ENCODE results near the gene TAOK3. TPM values are rescaled to one million over a fixed set of nuclear protein-coding genes. Genes with fewer than 3 reads are reported as not detected.

Gene TAOK3
- total and polyA plus RNA-seq, 9 of the 15 experiments (the other 6 are each of a cell fraction or from before 2014, with no cell fraction given) = 24.3 to 83.5 (median 47.1) TPM

DNA sequence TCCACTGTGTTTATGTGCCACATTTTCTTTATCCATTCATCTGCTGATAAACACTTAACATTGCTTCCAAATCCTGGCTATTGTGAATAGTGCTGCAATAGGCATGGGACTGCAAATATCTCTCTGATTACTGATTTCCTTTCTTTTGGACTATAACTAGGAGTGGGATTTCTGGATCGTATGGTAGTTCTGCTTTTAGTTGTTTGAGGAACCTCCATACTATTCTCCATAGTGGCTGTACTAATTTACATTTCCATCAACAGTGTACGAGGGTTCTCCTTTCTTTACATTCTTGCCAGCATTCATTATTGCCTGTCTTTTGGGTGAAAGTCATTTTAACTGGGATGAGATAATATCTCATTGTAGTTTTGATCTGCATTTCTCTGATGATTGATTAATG is 47.6 kb downstream of the TAOK3 start:
- TF ChIP-seq TRIM24 (IDR thresholded peaks at IDR 0.05) = no peak
- no peak for TF ChIP-seq ZNF224 (CRISPR knock-in tag; IDR thresholded peaks at IDR 0.05)
- TF ChIP-seq FIP1L1 (IDR thresholded peaks at IDR 0.05; ENCODE audit: low read depth, low read length, poor library complexity, severe bottlenecking) = no peak
- TF ChIP-seq, protein P1, sequence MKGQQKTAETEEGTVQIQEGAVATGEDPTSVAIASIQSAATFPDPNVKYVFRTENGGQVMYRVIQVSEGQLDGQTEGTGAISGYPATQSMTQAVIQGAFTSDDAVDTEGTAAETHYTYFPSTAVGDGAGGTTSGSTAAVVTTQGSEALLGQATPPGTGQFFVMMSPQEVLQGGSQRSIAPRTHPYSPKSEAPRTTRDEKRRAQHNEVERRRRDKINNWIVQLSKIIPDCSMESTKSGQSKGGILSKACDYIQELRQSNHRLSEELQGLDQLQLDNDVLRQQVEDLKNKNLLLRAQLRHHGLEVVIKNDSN (CRISPR knock-in tag; IDR thresholded peaks at IDR 0.05) = no peak
- TF ChIP-seq STAG1 (CRISPR knock-in tag; IDR thresholded peaks at IDR 0.05; ENCODE audit: borderline replicate concordance) = no peak
- TF ChIP-seq PRPF4 (IDR thresholded peaks at IDR 0.05; ENCODE audit: insufficient read depth, low read depth, low read length, poor library complexity, severe bottlenecking) = no peak
- no peak for TF ChIP-seq RHOXF2B (CRISPR knock-in tag; conservative IDR thresholded peaks at IDR 0.05)
- no peak for TF ChIP-seq CBX2 (IDR thresholded peaks at IDR 0.05; ENCODE audit: insufficient read depth, low read length, poor library complexity, severe bottlenecking)
- TF ChIP-seq ZNF121 (CRISPR knock-in tag; conservative IDR thresholded peaks at IDR 0.05) = no peak
- no peak for TF ChIP-seq ZNF830 (CRISPR knock-in tag; IDR thresholded peaks at IDR 0.05)
- TF ChIP-seq ZNF551 (CRISPR knock-in tag; IDR thresholded peaks at IDR 0.05) = no peak
- TF ChIP-seq BRD4 (IDR thresholded peaks at IDR 0.05) = no peak
- TF ChIP-seq, protein P2, sequence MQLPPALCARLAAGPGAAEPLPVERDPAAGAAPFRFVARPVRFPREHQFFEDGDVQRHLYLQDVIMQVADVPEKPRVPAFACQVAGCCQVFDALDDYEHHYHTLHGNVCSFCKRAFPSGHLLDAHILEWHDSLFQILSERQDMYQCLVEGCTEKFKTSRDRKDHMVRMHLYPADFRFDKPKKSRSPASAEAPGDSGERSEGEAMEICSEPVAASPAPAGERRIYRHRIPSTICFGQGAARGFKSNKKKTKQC (CRISPR knock-in tag; IDR thresholded peaks at IDR 0.05) = no peak
- no peak for TF ChIP-seq PHF21A (IDR thresholded peaks at IDR 0.05; ENCODE audit: borderline replicate concordance, low read depth)
- no peak for TF ChIP-seq SNRNP70 (optimal IDR thresholded peaks at IDR 0.05; ENCODE audit: low read depth, low read length)
- no peak for TF ChIP-seq SREBF1 (IDR thresholded peaks at IDR 0.05; ENCODE audit: borderline replicate concordance, low read depth, low read length)
- no peak for TF ChIP-seq KDM2B (CRISPR knock-in tag; IDR thresholded peaks at IDR 0.05)
- no peak for TF ChIP-seq BRF1 (IDR thresholded peaks at IDR 0.05; ENCODE audit: borderline replicate concordance, extremely low read depth, insufficient read length)
- no peak for TF ChIP-seq ZNF717 (CRISPR knock-in tag; IDR thresholded peaks at IDR 0.05)
- TF ChIP-seq GABPB2 (CRISPR knock-in tag; conservative IDR thresholded peaks at IDR 0.05) = no peak
- H3K27ac ChIP-seq (ENCODE audit: extremely low read depth, low read depth, low read length) = no peak overlapping the region
- DNase-seq (ENCODE audit: extremely low read depth in 1 of 4, low spot score in 3 of 4) (no peak), FAIRE-seq (no peak), ATAC-seq (no peak)
- BruUV-seq (replicated peaks) = no TSS peak
- POLR2A ChIA-PET = no interaction called here
- H3K79me2 ChIP-seq (ENCODE audit: control insufficient read depth, insufficient read depth, low read length) = peaks cover 59% of the 10 kb centered on the region
- no peak overlapping the region for H3K9ac ChIP-seq (ENCODE audit: insufficient read depth in 1 of 2, low read depth in 2 of 2, low read length in 2 of 2)
- H3K36me3 ChIP-seq (ENCODE audit: control insufficient read depth, insufficient read depth, low read length) = no peaks in the 10 kb centered on the region; the same call in 2 of the 3 replicates
- WGBS (ENCODE audit: insufficient coverage, low coverage, missing lambda C conversion rate) = 92% methylated on average over 2 of the region's 2 CpGs
- no peaks in the 10 kb centered on the region; the same call in 1 of the 2 replicates for H4K20me1 ChIP-seq (replicated peaks; ENCODE audit: control insufficient read depth, insufficient read depth, low read length)
- no peaks in the 10 kb centered on the region for H3K9me1 ChIP-seq (ENCODE audit: control insufficient read depth, insufficient read depth, low read length)
- no peaks in the 10 kb centered on the region for H3K27me3 ChIP-seq (ENCODE audit: control insufficient read depth in 2 of 2, insufficient read depth in 2 of 2, low read length in 2 of 2)
- in situ Hi-C loops (cut with MboI) (no loop called here), intact Hi-C loops (cut with micrococcal nuclease) (no loop called here)
- H3K9me3 ChIP-seq (replicated peaks; ENCODE audit: control insufficient read depth, insufficient read depth, low read depth, low read length) = no peaks in the 10 kb centered on the region
- H3K4me2 ChIP-seq (ENCODE audit: insufficient read depth, low read length) = no peak overlapping the region
- H3K4me3 ChIP-seq = no peak overlapping the region
- CTCF ChIA-PET (ENCODE audit: low intra/inter-chr PET ratio) = no interaction called here
- H2AFZ ChIP-seq (ENCODE audit: low read depth, low read length) = no peak overlapping the region
- H3K4me1 ChIP-seq (replicated peaks in 1 of 2; ENCODE audit: control insufficient read depth in 2 of 2, insufficient read depth in 2 of 2, low read length in 2 of 2) = peaks cover 4 to 7% of the 10 kb centered on the region in 2 experiments; a peak in 4 of 5 replicates

Measured in K562 (cell line).